Measurements from ENCODE around the gene SIGLEC6. TPM values are rescaled to one million over a fixed set of nuclear protein-coding genes. Genes with fewer than 3 reads are reported as not detected.

SIGLEC6 gene
- total RNA-seq, 2 donors from 2014 or later: 0.26 TPM; not detected in 1

DNA sequence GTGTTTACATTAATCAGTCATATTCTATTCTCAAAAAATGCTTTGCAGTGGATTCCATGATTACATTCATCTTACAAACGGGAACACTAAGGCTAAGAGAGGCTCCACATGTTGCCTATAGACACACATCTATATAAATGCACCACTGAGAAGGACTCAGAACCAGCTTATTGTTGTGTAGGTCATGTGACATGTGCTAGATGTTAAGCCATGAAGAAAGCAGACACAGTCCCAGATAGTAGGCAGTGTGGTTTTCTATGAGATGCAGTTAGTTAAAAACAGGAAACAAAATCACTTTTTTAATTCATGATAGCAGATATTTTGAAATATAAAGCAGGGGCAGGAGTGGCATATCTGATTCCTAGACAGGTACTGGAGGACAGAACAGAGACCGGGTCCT is 10.7 kb downstream of the SIGLEC6 start:
- H3K27me3 ChIP-seq: no peaks in the 10 kb centered on the region
- H3K9me3 ChIP-seq: no peaks in the 10 kb centered on the region
- DNase-seq (no peak), ATAC-seq (no peak)
- H3K36me3 ChIP-seq (replicated peaks in 1 of 2; ENCODE audit: insufficient read depth in 1 of 2, low read depth in 2 of 2): no peaks in the 10 kb centered on the region
- H3K4me3 ChIP-seq: no peak overlapping the region
- H3K27ac ChIP-seq: no peak overlapping the region
- no peaks in the 10 kb centered on the region for H3K4me1 ChIP-seq
- intact Hi-C loops (cut with DNase I): no loop called here
- 20 to 40% methylated on average over 2 of the region's 2 CpGs for WGBS, 2 donors
- TF ChIP-seq, protein P1, sequence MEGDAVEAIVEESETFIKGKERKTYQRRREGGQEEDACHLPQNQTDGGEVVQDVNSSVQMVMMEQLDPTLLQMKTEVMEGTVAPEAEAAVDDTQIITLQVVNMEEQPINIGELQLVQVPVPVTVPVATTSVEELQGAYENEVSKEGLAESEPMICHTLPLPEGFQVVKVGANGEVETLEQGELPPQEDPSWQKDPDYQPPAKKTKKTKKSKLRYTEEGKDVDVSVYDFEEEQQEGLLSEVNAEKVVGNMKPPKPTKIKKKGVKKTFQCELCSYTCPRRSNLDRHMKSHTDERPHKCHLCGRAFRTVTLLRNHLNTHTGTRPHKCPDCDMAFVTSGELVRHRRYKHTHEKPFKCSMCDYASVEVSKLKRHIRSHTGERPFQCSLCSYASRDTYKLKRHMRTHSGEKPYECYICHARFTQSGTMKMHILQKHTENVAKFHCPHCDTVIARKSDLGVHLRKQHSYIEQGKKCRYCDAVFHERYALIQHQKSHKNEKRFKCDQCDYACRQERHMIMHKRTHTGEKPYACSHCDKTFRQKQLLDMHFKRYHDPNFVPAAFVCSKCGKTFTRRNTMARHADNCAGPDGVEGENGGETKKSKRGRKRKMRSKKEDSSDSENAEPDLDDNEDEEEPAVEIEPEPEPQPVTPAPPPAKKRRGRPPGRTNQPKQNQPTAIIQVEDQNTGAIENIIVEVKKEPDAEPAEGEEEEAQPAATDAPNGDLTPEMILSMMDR (IDR thresholded peaks at IDR 0.05): no peak
- no peak for TF ChIP-seq POLR2A (IDR thresholded peaks at IDR 0.05)

DNA sequence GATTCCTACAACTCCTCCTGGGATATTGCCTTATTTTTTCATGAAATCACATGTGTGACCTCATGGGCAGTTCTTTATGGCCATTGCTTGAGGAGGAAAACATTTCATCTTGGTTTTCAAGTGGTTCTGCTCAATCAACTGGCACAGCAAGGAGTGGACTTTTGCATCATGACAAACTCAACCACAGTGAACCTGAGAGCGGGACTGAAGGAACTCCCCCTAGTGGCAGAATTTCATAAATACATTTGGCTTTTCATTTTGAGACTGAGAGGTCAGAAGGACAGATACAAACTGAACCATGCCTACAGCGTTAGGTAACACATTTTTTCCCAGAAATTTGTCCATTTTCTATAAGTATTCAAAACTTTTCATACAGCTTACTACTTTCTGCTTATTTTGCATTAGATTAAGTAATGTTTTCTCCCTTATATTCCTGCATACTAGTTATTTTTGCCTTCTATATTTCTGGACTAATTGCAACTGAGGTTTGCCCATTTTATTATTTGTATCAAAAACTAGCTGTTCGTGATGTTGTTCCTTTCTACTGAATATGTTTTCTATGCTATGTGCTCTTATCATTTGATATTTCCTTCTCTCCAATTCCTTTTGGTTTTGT is 16.5 kb downstream of the SIGLEC6 start:
- 13 to 15% methylated on average over 3 of the region's 3 CpGs for WGBS, 2 donors

DNA sequence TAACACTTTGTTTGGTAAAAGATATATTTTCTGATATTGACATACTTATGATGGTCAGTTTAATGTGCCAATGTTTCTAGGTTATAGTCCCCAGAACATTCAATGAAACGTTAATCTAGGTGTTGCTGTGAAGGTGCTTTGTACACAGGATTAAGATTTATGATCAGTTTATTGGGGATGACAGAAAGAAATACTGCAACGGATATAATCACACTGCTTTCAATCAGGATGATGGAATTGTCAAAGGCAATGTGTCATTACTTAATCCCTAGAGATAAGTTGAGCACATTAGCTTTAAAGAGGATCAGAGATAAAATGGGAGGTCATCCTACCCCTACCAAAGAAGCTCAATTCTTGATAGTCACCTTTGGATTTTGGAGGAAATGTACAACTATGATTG is 17.5 kb downstream of the SIGLEC6 start:
- H3K36me3 ChIP-seq (replicated peaks in 1 of 2; ENCODE audit: insufficient read depth in 1 of 2, low read depth in 2 of 2): no peaks in the 10 kb centered on the region
- H3K4me3 ChIP-seq: no peak overlapping the region
- H3K27ac ChIP-seq: no peak overlapping the region
- WGBS, 2 donors: 23 to 25% methylated on average over 2 of the region's 2 CpGs
- no peaks in the 10 kb centered on the region for H3K9me3 ChIP-seq
- H3K27me3 ChIP-seq: no peaks in the 10 kb centered on the region
- ATAC-seq: no peak
- intact Hi-C loops (cut with DNase I): no loop called here
- DNase-seq: no peak
- no peak for TF ChIP-seq POLR2A (IDR thresholded peaks at IDR 0.05)
- TF ChIP-seq, protein P1 (IDR thresholded peaks at IDR 0.05): no peak
- no peaks in the 10 kb centered on the region for H3K4me1 ChIP-seq

More for the DNA sequence above, 16.5 kb downstream of the SIGLEC6 start:
- ATAC-seq (no peak), DNase-seq (peak in 1 of 4 donors; percentile 19)
- Histone ChIP-seq H3K27me3 (no peaks in the 10 kb centered on the region), H3K4me1 (no peaks in the 10 kb centered on the region), H3K27ac (no peak overlapping the region), H3K9me3 (no peaks in the 10 kb centered on the region), H3K4me3 (no peak overlapping the region), H3K36me3 (replicated peaks in 1 of 2; ENCODE audit: insufficient read depth in 1 of 2, low read depth in 2 of 2) (no peaks in the 10 kb centered on the region)
- intact Hi-C loops (cut with DNase I): no loop called here
- TF ChIP-seq POLR2A (IDR thresholded peaks at IDR 0.05): no peak
- TF ChIP-seq, protein P1 (IDR thresholded peaks at IDR 0.05): peak; percentile 51 to 77 (median 61)

DNA sequence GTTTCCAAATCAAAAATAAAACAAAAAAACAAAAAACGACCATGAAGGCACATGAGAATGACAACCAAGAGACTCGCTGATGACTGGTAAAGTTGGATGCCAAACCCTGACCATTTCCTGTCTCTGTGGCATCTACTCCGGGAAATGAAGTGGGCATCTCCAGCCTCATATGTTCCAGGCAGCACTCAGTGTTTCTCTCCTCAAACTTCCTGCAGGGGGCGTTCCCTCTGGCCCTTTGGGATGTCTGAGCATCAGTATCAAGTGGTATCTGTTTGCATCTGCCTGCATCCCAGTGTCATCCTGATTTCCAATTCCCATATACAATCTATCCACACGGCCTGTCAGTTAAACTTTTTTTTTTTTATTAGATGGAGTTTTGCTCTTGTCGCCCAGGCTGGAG is 20.1 kb downstream of the SIGLEC6 start:
- 9% methylated on average over 6 of the region's 6 CpGs for WGBS, 2 donors
- no peak for ATAC-seq

More for the DNA sequence above, 20.1 kb downstream of the SIGLEC6 start:
- no peaks in the 10 kb centered on the region for H3K9me3 ChIP-seq
- no peaks in the 10 kb centered on the region for H3K27me3 ChIP-seq
- DNase-seq: no peak
- H3K36me3 ChIP-seq (replicated peaks in 1 of 2; ENCODE audit: insufficient read depth in 1 of 2, low read depth in 2 of 2): no peaks in the 10 kb centered on the region
- no peaks in the 10 kb centered on the region for H3K4me1 ChIP-seq
- no peak overlapping the region for H3K27ac ChIP-seq
- no peak overlapping the region for H3K4me3 ChIP-seq
- TF ChIP-seq, protein P1 (IDR thresholded peaks at IDR 0.05): no peak
- intact Hi-C loops (cut with DNase I): no loop called here

Measured in body of pancreas (tissue), 4 donors.